CD4-positive, alpha-beta memory T cell (primary cell): ENCODE results near the gene LHFPL6. TPM values are rescaled to one million over a fixed set of nuclear protein-coding genes. Genes with fewer than 3 reads are reported as not detected.

ENCODE experiments used
- CTCF ChIA-PET: fragments of 350-600 bp; sonication (Branson Sonifier 250); formaldehyde crosslinking; loops from one replicate; lab custom pipeline; 2021; ENCODE audit warnings: inconsistent platforms; ENCODE audit not compliant: partially characterized antibody; lab: Charles Lee
- POLR2A ChIA-PET: fragments of 350-600 bp; sonication (Branson Sonifier 250); formaldehyde crosslinking; loops from one replicate; lab custom pipeline; 2021; ENCODE audit not compliant: partially characterized antibody; lab: Charles Lee
- DNase-seq, 5 donors: peaks; one replicate each; pipeline versions ENCODE4 v3.0.0 to v3.0.0-alpha.2; 2020 to 2022; ENCODE audit warnings: mixed read lengths in 1 of 5
- H3K27ac ChIP-seq: one replicate; pipeline ENCODE4 v1.7.0; 2013; ENCODE audit warnings: low read depth, low read length
- H3K27me3 ChIP-seq: 2 replicates; pipeline ENCODE4 v1.7.0; 2013; ENCODE audit warnings: mild to moderate bottlenecking, low read length, moderate library complexity; ENCODE audit not compliant: insufficient read depth
- H3K36me3 ChIP-seq: 2 replicates; pipeline ENCODE4 v1.7.0; 2013; ENCODE audit warnings: mild to moderate bottlenecking, low read length, moderate library complexity; ENCODE audit not compliant: insufficient read depth
- H3K4me1 ChIP-seq: 2 replicates; pipeline ENCODE4 v1.7.0; 2013; ENCODE audit warnings: mild to moderate bottlenecking, low read length, moderate library complexity; ENCODE audit not compliant: insufficient read depth
- H3K4me3 ChIP-seq, 2 donors: one replicate each; pipeline ENCODE4 v1.7.0; 2013; ENCODE audit warnings: low read length in 2 of 2, mild to moderate bottlenecking in 1 of 2
- H3K9me3 ChIP-seq, 2 donors: one replicate each; pipeline ENCODE4 v1.7.0; 2013; ENCODE audit warnings: low read length in 2 of 2, control low read depth in 1 of 2; ENCODE audit not compliant: control insufficient read depth in 1 of 2
- H3K27ac Mint-ChIP-seq, 7 donors: one replicate each; pipeline ENCODE4 v1.8.0; 2020 to 2021; ENCODE audit warnings: mixed read lengths in 7 of 7, mild to moderate bottlenecking in 6 of 7, inconsistent platforms in 3 of 7, moderate library complexity in 3 of 7
- H3K27me3 Mint-ChIP-seq, 2 donors: one replicate each; pipeline ENCODE4 v1.8.0; 2020 to 2021; ENCODE audit warnings: mixed read lengths in 2 of 2
- H3K36me3 Mint-ChIP-seq, 2 donors: one replicate each; pipeline ENCODE4 v1.8.0; 2020 to 2021; ENCODE audit warnings: mixed read lengths in 2 of 2, inconsistent platforms in 1 of 2, mild to moderate bottlenecking in 1 of 2
- H3K4me1 Mint-ChIP-seq, 4 donors: one replicate each; pipeline ENCODE4 v1.8.0; 2020 to 2021; ENCODE audit warnings: mixed read lengths in 4 of 4, mild to moderate bottlenecking in 1 of 4
- H3K4me3 Mint-ChIP-seq, 8 donors: one replicate each; pipeline ENCODE4 v1.8.0; 2020 to 2021; ENCODE audit warnings: mixed read lengths in 8 of 8, mild to moderate bottlenecking in 7 of 8, moderate library complexity in 6 of 8, inconsistent platforms in 3 of 8
- H3K9me3 Mint-ChIP-seq, 8 donors: one replicate each; pipeline ENCODE4 v1.8.0; 2020 to 2021; ENCODE audit warnings: mixed read lengths in 8 of 8, mild to moderate bottlenecking in 5 of 8, inconsistent platforms in 3 of 8, moderate library complexity in 1 of 8
- intact Hi-C: fragments of 100-400 bp; cut with micrococcal nuclease; formaldehyde crosslinking; loops from one replicate; pipeline ENCODE4 v1.15.1; 2023
- polyA plus RNA-seq, 2 donors: library from polyadenylated mRNA; unstranded; fragments of 300-500 nt; fragmentation: Illumina TruSeq; gene quantifications; one replicate each; pipeline ENCODE4 v1.2.3, GENCODE V29; 2021
- total RNA-seq, 2 experiments: library from RNA; stranded (reverse); gene quantifications; one replicate each; pipeline ENCODE4 v1.2.3, GENCODE V29; 2021

Gene LHFPL6
- total and polyA plus RNA-seq, 4 experiments from 2014 or later = 0.16 TPM; not detected in 3

DNA sequence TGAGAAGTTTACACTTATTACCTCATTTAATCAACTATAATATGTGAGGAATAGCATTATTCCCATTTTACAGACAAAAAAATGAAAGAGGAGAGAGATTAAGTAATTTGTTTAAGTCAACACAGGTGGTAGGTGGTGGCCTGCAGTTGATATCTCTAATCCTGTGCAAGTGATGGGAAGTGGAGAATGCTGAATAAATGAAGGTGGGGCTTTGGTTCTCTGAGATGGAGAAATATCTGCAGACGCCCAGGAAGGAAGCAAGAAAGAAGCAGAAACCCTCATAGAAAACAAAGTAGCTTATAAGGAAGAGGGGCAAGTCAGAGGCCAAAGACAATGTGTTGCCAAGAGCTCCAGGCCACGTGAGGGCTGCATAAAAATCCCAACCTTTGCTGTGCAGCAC is 290.4 kb downstream of the LHFPL6 start:
- ChIA-PET CTCF (no interaction called here), POLR2A (no interaction called here)
- Mint-ChIP-seq H3K27me3 (no peaks in the 10 kb centered on the region), H3K27ac (no peak overlapping the region), H3K9me3 (peaks cover 0 to 4% (median 0%) of the 10 kb centered on the region in 8 donors), H3K4me1 (no peaks in the 10 kb centered on the region), H3K4me3 (no peak overlapping the region), H3K36me3 (no peaks in the 10 kb centered on the region)
- no peaks in the 10 kb centered on the region for H3K36me3 ChIP-seq
- no peaks in the 10 kb centered on the region for H3K4me1 ChIP-seq
- intact Hi-C loops = no loop called here
- no peak overlapping the region for H3K27ac ChIP-seq
- H3K9me3 ChIP-seq = no peaks in the 10 kb centered on the region
- H3K4me3 ChIP-seq = no peak overlapping the region
- no peak for DNase-seq
- H3K27me3 ChIP-seq = peaks cover 5% of the 10 kb centered on the region

DNA sequence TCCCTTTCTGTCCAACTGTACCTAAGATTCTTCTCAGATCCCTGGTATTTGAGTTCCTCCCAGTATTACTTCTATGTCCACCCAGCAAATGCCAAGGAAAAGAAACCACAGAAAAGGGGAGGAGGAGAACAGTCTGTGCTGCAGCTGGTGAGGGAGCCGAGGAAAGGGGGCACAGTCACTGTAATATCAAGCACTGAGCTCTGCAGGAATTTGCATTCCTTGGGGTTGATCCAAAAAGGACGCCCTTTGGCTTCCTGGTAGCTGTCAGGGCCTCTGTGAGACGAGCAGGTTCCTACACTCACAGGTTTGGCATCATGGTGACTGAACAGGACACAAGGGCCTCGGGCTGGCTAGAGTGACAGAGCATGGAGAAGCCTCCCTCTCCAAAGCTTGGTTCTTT is 291.4 kb downstream of the LHFPL6 start:
- peaks cover 0 to 8% of the 10 kb centered on the region in 2 donors for H3K27me3 Mint-ChIP-seq
- Histone ChIP-seq H3K36me3 (no peaks in the 10 kb centered on the region), H3K9me3 (no peaks in the 10 kb centered on the region), H3K4me3 (no peak overlapping the region), H3K27me3 (no peaks in the 10 kb centered on the region), H3K4me1 (no peaks in the 10 kb centered on the region), H3K27ac (no peak overlapping the region)
- peaks cover 0 to 4% (median 0%) of the 10 kb centered on the region in 8 donors for H3K9me3 Mint-ChIP-seq
- no peak overlapping the region for H3K4me3 Mint-ChIP-seq
- DNase-seq = no peak
- ChIA-PET CTCF (no interaction called here), POLR2A (no interaction called here)
- no peaks in the 10 kb centered on the region for H3K36me3 Mint-ChIP-seq
- H3K27ac Mint-ChIP-seq = no peak overlapping the region
- intact Hi-C loops = no loop called here
- H3K4me1 Mint-ChIP-seq = no peaks in the 10 kb centered on the region

DNA sequence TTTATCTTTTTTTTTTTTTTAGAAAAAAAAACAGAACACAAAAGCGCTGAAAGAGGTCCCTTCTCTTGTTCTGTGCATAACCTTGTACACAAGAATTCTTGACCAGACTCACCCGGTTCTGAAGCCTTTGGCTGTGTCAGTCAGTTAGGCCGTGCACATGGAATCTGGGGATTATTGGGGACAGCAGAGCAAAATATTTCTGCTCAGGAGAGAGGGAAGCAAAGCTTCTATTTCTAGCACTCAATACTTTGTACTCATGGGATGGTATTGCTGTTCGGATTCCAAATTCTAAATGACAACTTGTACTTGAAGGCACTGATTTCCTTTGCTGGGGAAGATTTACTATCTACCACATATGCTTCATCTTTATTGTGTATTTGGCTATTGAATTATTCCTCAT is 292.0 kb downstream of the LHFPL6 start:
- no peaks in the 10 kb centered on the region for H3K36me3 Mint-ChIP-seq
- no peak for DNase-seq
- Histone ChIP-seq H3K4me3 (no peak overlapping the region), H3K27ac (no peak overlapping the region), H3K36me3 (no peaks in the 10 kb centered on the region), H3K4me1 (no peaks in the 10 kb centered on the region), H3K9me3 (no peaks in the 10 kb centered on the region), H3K27me3 (no peaks in the 10 kb centered on the region)
- no peaks in the 10 kb centered on the region for H3K4me1 Mint-ChIP-seq
- peaks cover 0 to 4% (median 0%) of the 10 kb centered on the region in 8 donors for H3K9me3 Mint-ChIP-seq
- intact Hi-C loops = no loop called here
- no peak overlapping the region for H3K27ac Mint-ChIP-seq
- POLR2A ChIA-PET = no interaction called here
- H3K4me3 Mint-ChIP-seq = no peak overlapping the region
- H3K27me3 Mint-ChIP-seq = peaks cover 0 to 8% of the 10 kb centered on the region in 2 donors
- CTCF ChIA-PET = no interaction called here

DNA sequence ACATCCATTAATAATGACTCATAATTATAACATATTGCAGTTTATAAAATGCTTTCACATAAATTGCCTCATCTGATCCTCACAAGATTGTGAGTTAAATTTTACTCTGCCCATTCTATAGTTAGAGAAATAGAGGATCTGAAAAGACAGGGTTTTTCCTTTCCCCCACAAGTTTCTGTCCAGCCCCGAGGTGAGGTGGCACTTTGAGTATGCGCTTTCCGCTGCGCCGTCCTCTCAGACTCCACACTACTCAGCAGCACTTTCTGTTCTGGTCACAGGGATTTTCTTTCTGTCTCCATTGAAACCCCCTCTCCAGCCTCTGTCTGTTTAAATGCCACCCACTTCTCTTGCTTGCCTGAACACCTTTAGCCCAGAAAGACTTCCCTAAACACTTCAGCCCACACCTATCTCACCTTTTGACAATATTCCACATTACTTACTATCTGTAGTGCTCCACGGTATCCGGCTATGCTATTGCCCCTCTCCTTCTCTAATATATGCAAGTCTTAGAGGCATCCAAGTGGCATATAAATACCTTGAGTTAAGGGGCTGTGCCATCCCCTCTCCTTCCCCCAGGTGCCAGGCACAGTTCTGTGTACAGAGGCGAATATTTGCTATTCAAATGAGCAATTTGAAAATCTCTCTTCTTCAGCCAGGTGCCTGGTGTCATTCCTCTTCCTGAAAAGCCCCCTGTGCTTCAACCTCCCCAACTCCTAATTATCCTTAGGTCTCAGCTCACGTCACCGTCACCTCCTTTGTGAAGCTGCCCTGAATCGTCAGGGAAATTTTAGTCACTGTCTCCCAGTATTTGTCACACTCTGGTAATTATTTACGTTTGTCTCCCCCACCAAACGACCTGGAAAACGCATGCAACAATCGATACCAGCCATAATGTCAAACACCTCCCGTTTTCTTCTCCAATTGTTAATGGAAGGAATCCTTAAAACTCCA is 296.1 kb downstream of the LHFPL6 start:
- H3K9me3 Mint-ChIP-seq = peaks cover 0 to 3% (median 0%) of the 10 kb centered on the region in 8 donors
- no peaks in the 10 kb centered on the region for H3K4me1 ChIP-seq

DNA sequence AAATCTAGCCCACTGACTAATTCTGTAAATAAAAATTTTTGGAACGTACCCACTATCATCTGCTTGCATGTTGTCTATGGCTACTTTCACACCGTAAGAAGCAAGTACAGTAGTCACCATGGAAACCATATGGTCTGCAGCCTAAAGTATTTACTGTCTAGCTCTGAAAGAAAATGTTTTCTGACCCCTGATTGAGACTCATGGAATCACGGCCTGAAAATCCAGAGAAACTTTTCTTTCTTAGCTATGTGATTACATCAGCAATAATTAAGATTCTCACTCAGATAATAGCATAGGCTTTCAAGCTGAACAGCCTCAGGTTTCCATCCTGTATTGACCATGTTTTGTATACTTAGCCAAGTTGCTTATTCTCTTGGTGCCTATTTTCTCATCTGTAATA is 300.2 kb downstream of the LHFPL6 start:
- CTCF ChIA-PET = no interaction called here
- Histone ChIP-seq H3K4me1 (no peaks in the 10 kb centered on the region), H3K27ac (no peak overlapping the region), H3K4me3 (no peak overlapping the region), H3K27me3 (no peaks in the 10 kb centered on the region), H3K9me3 (no peaks in the 10 kb centered on the region), H3K36me3 (no peaks in the 10 kb centered on the region)
- Mint-ChIP-seq H3K4me1 (no peaks in the 10 kb centered on the region), H3K36me3 (no peaks in the 10 kb centered on the region), H3K27me3 (peaks cover 0 to 13% of the 10 kb centered on the region in 2 donors), H3K27ac (no peak overlapping the region), H3K9me3 (peaks cover 0 to 3% (median 0%) of the 10 kb centered on the region in 8 donors), H3K4me3 (no peak overlapping the region)
- DNase-seq = no peak
- intact Hi-C loops = no loop called here
- POLR2A ChIA-PET = no interaction called here

More for the DNA sequence above, 296.1 kb downstream of the LHFPL6 start:
- Histone ChIP-seq H3K9me3 (no peaks in the 10 kb centered on the region), H3K4me3 (no peak overlapping the region), H3K27ac (no peak overlapping the region), H3K36me3 (no peaks in the 10 kb centered on the region), H3K27me3 (no peaks in the 10 kb centered on the region)
- ChIA-PET POLR2A (no interaction called here), CTCF (no interaction called here)
- H3K27me3 Mint-ChIP-seq = peaks cover 0 to 13% of the 10 kb centered on the region in 2 donors
- H3K4me3 Mint-ChIP-seq = no peak overlapping the region
- intact Hi-C loops = no loop called here
- no peaks in the 10 kb centered on the region for H3K36me3 Mint-ChIP-seq
- no peaks in the 10 kb centered on the region for H3K4me1 Mint-ChIP-seq
- no peak overlapping the region for H3K27ac Mint-ChIP-seq
- DNase-seq = no peak

DNA sequence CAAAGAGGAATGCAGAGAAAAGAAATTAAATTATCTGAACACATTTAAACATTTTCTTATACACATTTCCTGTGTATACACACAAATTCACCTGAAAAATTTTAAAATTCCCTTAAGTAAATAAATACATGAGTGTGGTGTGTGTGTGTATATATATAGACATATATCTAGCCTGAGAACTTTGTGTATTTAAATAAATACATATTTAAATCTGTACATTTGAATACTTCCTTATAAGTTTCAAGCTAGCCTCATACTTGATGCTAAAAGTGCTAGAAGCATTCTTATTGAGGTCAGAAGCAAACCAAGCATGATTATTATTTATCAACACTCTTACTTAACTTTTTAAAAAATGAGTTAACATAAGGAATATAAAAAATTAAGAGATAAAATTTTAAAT is 304.0 kb downstream of the LHFPL6 start:
- Histone ChIP-seq H3K27ac (no peak overlapping the region), H3K36me3 (no peaks in the 10 kb centered on the region), H3K9me3 (no peaks in the 10 kb centered on the region), H3K4me1 (no peaks in the 10 kb centered on the region), H3K4me3 (no peak overlapping the region), H3K27me3 (no peaks in the 10 kb centered on the region)
- peaks cover 0 to 1% of the 10 kb centered on the region in 2 donors for H3K36me3 Mint-ChIP-seq
- H3K9me3 Mint-ChIP-seq = peaks cover 0 to 11% (median 5%) of the 10 kb centered on the region in 8 donors
- no peak overlapping the region for H3K4me3 Mint-ChIP-seq
- H3K27ac Mint-ChIP-seq = no peak overlapping the region
- no peaks in the 10 kb centered on the region for H3K4me1 Mint-ChIP-seq
- ChIA-PET POLR2A (no interaction called here), CTCF (no interaction called here)
- intact Hi-C loops = no loop called here
- no peak for DNase-seq
- H3K27me3 Mint-ChIP-seq = peaks cover 0 to 1% of the 10 kb centered on the region in 2 donors

DNA sequence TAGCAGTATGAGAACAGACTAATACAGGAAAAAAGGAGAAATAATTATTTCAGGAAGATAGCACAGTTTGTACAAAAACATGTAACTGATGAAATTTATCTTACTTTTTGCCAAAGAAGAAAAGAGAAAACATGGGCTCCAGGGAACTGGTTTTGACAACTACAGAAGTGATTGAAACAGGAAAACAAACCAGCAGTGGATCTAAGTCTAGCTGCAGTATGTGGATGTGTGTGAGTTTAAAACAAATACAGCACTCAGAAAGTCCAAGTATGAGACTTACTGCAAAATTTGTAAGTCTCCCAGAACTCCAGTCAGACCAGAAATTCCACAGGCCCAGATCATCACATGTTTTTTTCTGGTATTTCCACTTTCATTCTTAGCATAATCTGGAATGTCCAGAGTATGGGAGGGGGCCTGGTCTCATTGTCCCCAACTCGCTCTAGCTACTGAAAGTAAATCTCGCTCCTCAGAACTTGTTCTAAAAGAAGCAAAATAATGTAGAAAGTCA is 305.3 kb downstream of the LHFPL6 start:
- H3K4me3 Mint-ChIP-seq = no peak overlapping the region
- intact Hi-C loops = no loop called here
- Histone ChIP-seq H3K9me3 (no peaks in the 10 kb centered on the region), H3K36me3 (no peaks in the 10 kb centered on the region), H3K4me3 (no peak overlapping the region), H3K4me1 (no peaks in the 10 kb centered on the region), H3K27ac (no peak overlapping the region), H3K27me3 (no peaks in the 10 kb centered on the region)
- DNase-seq = no peak
- peaks cover 0 to 1% of the 10 kb centered on the region in 2 donors for H3K36me3 Mint-ChIP-seq
- ChIA-PET CTCF (no interaction called here), POLR2A (no interaction called here)
- no peaks in the 10 kb centered on the region for H3K27me3 Mint-ChIP-seq
- H3K27ac Mint-ChIP-seq = no peak overlapping the region
- H3K4me1 Mint-ChIP-seq = no peaks in the 10 kb centered on the region
- H3K9me3 Mint-ChIP-seq = peaks cover 0 to 11% (median 5%) of the 10 kb centered on the region in 8 donors
